NCI-H1105 treated with DMSO at 0.1 percent for 48 hours (cell line): ENCODE results near the gene SNUPN.

ENCODE experiments used
- DNase-seq: peaks from one replicate; lab custom pipeline; 2025; lab: John Stamatoyannopoulos, UW

SNUPN gene

DNA sequence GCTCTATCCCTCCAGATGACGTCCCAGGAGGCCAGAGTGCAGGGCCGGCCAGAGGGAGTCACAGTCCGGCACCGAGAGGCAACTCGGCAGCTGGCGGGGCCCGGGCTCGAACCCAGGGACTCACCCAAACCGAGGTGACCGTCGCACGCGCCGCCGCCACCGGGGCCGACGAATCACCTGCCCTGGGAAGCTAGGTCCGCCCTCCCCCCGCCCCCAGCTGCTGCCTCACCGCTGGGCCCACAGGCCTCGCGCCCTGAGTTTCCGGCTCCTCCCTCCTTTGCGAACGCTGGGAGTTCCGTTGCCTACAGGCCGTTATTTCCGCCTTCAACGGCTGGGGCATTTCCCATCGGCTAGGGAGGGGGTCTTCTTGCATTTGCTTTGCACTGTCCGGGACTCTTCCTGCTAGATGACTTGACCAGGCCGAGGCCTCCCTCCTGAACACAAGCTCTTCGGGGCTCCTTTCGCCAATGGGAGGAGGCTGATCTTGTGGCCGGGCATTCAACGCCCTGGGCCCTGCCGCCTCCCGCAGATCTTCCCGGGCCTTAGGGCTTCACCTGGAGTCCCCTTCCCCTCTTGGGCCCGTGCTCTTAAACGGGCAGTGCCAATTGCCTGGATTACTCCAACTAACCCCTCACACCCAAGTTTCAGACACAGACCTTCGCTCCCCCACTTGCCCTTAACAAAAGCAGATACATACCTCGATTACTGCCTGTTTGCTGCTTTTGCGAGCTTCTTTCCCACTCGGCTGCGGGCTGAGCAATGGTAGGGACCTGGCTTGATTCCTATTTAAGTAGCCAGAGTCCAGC is at the start of gene SNUPN:
Gene SNUPN, minus strand, starts transcription at position 184 of the 806 bp plus-strand sequence. CDS start 4,674 bp downstream, outside the sequence.
- peak; percentile 77 for DNase-seq

DNA sequence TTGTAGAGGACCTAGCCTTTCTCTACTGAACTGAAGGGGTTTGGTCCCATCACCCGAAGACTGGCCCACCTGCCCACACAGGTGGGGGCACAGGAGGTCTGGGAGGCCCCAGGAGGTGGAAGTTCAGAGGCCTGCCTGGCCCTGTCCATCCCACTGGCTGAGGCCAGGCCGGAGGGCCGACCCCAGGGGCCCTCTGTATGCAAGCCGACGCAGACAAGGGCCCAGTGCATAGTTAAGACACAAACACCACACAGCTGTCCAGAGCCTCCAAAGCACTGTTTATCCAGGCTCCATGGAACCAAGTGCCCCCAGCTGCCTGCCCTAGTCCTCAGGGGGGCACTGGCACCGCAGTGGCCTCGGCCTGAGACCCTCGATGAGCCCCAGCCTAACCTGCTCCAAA is 48.8 kb upstream of the SNUPN start:
- DNase-seq = no peak

DNA sequence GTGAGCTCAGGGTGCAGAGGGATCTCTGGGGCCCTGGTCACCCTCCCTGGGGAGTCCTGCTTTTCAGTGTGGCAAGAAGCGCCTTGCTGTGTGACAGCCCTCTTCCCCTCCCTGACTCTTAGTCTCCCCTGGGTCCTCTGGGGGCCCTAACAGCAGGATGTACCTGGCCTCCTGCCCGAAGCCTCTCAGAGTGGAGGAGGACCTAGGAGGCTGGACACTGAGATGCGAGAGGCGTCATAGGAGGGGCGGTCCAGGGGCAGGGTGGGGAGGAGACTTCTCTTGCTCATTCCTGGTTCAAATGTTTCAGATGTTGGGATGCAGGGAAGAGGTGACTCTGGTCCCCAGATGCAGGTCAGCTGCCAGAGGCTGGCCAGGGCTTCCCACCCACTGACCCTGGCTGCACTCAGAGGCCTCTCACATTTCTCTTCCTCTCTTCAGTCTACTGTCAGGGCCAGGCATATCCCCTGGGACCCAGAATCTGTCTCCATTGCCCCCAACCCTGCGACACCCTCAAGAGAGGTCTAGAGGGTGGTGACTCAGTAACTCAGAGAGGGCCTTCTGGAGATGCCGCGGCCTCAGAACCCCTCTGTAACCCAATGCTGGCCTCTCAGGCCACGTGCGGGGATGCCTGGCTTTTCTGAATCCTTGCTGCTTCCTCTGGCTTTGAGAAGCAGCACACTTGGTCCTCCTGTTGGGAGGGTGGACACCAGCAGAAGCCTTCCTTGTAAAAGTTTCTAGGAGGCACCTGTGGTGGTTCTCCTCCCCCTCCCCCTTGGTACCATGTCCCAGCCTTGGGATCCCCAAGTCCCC is 48.1 kb upstream of the SNUPN start:
- no peak for DNase-seq

DNA sequence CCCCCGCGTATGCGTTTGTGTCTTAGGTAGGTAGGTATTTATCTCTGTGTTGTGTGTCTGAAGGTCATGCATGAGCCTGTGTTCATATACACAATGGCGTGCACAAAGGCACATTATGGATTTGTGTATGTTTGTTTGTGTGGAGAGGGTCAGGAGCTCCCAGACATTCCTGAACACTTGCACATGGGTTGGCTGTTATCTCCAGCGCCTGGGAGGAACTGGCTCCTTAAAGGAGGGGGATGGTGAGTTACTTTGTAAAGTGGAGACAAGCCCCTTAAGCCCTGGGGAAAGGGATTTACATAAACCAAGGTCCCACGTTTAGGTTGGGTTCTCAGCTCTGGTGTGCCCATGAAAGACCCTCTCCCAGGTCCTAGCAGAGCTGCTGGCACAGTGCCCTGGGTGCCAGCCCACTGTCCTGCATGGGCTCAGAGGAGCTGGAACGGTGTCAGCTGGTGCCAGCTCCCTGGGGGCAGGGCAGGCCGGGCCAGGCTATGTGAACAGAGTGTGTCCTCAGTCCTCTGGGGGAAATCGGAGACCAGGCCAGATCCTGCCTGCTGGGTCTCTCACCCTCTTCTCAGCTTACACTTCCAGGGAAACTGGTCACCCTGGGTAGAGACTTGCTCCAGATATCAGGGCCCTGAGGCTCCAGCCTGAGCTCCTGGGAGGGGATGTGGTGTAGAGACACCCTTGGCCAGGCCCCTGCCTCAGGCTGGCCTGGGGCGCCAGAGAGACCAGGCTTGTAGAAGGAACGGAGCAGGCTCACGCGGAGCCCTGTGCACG is 47.3 kb upstream of the SNUPN start:
- no peak for DNase-seq

DNA sequence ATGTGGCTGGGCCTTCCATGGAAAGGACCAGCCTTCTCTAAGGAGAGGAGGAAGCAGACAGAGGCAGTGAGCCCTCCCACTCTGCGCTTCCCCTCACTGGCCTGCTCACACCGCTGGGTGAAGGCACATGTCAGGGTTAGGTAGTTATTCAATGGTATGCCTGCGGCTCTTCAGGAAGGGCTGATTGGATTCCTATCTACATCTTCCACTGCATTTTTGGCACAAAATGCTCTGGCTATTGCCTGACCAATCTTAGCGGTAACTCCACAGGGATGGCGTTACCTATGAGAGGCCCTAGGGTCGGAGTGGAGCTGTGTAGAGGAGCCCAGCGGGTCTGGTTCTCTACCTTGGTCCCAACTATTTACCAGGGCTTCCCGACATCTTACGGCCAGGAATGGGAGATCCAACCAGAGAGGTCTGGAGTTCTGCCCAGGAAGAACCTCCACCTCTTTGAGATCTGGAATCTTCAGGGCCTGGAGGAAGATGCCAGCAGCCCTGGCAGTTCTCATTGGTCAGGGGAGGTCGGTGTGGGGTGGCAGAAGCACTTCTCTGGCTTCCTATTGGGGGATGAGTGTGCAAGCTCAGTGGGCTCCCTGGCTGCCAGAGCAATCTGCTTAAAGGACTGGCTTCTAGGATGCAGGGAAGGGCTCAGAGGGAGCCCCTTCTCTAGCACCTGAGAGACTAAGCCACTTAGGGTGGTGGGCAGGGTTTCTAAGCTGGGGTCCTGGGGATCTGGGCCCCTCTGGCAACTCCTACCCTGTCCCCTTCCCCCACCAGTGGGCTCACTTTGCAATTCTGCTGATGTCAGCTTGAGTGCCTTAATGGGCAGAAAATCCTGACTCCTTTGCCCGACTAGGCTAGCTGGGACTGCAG is 46.4 kb upstream of the SNUPN start:
- DNase-seq = no peak

DNA sequence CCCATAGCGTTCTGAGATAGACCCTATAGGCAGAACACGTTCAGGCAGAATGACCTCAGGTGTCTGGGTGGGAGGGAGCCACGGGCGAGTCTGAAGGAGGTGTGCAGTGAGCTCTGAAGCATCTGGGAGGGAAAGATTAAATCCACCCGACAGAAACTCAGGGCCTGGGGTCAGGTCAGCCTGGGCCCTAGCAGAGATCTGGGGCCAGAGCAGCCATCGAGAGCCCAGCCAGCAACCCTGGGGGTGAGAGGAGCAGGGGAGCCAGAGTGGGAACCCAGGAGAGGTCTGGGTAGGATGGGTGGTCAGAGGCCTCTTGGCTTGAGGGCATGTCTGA is 44.3 kb upstream of the SNUPN start:
- no peak for DNase-seq

DNA sequence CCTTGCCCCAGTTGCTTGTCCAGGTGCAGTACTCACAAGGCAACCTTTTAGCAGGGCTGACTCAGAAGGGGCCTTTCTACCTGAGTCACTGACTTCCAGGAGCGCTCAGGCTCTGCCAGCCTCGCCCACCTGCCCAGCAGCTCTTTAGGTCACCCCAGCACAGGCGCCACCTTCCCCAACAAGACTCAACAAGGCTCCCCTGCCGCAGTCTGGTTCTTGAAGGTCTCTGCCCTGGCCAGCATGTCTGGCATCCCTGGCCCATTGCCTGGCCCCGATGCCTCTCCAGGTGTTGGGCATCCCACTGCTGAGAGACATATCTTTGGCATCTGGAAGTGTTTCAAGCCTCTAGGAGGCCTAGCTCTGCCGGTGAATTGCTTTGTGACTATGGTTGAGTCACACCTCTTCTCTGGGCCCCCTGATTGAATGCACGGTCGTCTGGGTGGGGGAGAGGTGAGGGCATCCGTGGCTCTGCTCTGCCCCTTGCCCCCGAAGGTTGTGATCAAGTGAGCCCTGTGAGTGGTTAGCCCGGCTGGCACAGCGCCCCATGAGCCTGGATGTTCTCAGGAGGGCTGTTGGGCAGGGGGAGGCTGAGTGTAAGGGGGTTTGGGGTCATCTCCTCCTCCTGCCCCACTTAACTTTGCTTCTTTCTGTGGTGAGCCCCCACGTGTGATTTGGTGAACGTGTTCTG is 43.8 kb upstream of the SNUPN start:
- no peak for DNase-seq

DNA sequence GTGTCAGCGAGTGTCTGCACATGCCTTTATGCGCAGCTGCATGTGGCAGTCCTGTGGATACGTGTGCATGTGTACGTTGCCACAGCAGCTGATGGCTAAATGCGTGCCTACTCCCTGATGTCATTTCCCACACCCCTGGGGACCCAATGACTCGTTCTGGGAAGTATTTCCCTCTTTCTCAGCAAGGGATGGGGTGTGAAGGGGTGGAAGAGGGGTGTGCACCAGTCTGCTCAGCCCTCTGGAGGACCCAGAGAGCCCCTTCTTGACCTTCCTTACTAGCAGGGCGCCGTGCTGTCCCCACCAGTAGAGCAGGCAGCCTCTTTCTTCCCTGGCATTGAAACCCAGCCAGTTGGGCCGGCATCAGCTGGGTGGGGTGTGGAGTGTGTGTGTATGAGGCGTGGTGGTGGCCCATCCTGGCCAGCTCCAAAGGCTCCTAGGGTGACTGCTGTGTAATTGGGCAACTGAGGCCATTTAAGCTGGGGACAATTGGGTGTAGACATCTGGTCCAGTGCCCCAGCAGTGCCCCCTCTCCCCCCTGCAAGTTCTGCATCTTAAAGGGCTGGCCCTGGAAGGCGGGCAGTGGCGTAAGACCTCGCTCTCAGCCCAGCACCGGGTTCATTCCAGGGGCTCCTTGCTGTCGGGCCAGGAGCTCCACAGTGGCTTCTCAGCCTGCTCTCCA is 41.4 kb upstream of the SNUPN start:
- no peak for DNase-seq

DNA sequence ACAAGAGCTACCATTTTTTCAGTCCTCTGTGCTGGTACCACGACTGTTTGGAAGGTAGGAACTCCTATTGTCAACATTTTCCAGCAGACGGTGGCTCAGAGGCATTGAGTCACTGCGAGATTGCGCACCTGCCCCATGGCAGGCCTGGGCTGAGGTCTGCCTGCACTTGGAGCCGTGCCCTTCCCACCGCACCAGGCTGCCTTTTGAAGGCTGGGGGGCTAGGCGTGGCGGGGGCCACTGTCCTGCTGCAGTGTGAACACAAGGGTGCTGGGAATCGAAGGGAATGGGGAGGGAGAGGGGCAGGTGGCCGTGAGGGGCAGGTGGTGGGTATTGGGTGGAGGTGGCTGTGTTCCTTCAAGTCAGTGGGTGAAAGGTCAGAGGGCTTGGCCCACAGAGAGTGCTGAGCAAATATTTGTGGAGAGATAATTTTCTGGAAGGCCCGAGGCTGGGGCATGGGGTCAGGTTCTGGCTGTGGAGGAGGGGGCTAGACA is 38.5 kb upstream of the SNUPN start:
- DNase-seq = peak; percentile 4

DNA sequence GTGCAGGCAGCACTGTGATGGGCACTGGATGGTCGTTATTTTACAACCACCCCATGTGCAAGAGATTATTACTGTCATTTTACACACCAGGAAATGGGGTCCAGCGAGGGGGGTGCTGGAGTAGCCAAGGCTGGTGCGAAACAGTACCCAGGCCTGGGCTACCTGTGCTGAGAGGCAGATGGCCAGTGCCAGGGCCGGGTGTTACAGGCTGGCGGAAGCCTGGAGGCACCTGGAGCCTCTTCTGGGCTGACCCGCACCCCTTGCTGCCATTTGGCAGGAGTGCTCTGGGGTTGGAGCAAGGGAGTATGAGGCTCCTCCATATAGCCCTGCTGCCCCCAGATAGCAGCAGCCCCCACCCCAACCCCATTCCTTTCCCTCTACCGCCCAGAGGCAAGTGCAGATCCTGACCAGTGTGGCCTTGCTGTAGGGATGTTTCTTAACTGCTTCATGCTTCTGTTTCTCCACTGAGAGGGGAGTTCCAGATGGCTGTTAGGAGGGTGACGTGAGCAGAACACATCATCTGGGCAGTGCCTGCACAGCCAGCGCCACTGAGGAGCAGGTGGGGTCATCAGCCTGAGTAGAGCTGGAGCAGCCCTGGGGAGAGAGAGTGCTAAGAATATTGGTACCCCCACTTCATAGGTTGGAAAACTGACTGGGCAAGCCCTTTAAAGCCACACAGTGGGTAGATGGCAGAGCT is 37.4 kb upstream of the SNUPN start:
- DNase-seq = no peak

DNA sequence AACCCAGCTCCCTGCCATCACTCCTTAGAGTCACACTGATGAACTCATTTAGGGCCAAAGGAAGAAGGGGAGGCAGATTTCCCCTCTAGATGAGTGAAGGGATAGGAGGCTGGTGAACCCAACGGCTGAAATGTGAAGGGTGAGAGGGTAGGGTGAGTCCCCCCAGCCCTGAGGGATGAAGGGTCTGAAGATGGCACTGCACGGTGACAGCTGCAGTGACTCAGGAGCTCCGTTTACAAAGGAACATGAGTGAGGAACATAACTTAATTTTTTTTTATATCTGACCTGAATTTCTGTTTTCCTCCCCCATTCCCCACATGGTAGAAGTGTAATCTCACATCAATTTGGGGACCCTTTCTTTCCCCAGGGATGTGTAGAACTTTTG is 36.2 kb upstream of the SNUPN start:
- no peak for DNase-seq

DNA sequence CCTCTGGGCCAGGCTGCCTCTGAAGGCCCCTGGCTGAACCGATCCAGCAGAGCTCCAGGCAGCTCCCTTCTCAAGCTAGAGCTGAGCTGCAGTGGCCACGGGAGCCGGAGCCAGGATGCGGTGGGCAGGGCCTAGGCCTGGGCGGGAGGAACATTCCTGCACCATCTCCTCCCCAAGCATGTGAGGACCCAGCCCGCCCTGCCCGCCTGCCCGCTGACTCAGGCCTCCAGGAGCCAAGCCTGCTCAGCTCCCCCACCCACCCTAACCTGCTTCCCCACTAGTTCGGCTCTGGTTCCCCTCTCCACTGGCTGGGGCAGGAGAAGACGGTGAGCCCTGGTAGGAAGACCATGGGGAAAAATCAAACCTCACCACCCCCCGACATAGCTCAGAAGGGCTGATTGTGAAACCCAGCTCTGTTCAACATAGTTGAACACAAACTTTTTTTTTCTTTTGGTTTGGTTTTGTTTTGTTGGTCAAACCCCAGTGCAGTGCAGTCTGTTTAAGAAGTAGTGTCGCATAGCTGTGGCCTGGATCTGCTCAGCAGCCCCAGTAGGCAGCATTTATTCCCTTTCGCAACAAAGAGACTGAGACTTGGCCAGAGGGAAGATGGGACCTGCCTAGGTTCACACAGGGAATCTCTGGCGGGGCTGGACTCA is 35.7 kb upstream of the SNUPN start:
- no peak for DNase-seq

DNA sequence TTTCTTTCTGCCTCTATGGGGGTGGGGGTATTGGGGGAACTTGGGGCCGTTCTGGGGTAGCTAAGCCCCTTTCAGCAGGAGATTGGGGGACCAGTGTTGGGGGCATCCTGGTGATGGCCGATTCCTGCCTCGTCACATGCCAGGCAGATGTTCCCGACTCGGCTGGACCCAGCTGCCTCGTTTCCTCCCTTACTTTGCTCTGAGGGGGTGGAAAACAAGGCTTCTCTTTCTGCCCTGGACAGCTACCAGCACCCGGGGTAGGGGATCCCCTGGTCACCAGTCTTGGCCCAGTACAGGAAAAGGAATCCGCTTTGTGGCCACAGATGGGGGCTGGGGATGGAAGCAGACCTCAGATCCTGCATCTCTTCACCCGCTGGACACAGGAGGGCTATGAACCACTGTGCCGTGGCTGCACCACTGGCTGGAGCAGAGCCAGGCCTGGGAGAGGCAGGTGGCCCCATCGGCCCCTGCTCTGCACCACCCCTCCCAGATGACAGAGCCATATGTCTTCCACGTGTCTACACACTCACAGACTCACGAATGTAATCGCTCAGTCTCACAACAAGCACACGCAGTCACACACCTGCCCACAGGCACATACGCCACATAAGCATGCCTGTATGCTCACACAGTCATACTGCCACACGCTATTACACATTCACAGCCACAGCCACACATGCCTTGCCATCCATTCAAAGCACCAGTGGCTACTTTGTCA is 34.6 kb upstream of the SNUPN start:
- no peak for DNase-seq

DNA sequence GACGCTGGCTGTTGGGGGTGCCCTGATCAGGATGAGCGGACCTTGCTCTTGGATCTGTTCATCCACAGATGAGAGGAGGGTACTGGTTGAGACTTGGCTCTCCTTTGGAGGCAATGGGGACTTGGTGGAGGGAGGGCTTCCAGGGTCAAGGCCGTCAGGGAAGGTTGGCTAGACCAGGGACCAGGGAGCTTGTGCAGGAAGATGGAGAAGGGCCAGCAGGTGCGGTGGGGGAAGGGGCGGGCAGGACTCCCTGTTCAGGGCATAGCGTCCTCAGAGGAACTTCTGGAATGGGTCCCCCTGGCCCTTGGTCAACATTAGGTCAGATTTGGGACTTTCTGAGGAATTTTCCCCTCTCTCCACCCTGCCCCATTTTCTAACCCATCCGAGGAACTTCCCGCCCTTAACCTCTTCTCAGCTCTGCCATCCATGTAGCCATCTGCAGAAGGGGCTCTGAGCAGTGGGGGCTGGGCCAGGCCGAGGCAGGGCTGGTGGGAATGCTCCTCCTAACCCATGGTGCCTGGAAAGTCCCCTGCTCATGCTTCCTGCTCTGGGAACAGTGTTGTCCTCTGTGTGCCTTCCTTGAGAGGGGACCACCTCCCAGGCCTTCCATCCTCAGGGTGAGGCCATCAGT is 33.7 kb upstream of the SNUPN start:
- DNase-seq = no peak

DNA sequence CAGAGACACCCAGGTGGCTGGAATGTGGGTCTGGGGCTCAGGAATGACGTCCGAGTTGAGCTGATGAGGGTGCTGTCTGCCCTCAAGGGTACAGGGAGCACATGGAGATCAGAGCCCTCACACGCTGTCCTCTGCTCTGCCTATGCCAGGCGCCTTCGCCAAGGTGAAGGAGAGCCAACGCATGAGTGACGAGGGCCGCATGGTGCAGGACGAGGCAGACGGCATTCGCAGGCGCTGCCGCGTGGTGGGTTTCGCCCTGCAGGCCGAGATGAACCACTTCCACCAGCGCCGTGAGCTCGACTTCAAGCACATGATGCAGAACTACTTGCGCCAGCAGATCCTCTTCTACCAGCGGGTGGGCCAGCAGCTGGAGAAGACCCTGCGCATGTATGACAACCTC is 31.3 kb upstream of the SNUPN start:
- DNase-seq = no peak

DNA sequence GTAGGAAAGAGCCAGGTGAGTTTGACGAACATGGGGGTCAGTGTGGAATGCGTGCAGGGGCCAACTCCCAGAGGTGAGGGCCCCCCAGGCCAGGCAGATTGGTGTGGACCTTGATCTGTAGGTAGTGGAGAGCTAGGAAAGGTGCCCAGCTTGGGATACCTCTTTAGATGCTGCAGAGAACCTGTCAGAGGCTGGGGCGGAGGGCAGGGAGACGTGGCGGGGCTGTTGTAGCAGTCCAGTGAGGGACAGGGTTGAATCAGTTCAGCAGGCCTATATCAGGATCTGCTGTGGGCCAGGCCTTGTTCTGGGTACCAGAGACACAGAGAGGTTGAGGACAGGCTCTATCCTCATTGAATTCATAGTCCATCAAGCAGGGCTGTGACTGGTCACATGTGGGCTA is 30.8 kb upstream of the SNUPN start:
- no peak for DNase-seq

DNA sequence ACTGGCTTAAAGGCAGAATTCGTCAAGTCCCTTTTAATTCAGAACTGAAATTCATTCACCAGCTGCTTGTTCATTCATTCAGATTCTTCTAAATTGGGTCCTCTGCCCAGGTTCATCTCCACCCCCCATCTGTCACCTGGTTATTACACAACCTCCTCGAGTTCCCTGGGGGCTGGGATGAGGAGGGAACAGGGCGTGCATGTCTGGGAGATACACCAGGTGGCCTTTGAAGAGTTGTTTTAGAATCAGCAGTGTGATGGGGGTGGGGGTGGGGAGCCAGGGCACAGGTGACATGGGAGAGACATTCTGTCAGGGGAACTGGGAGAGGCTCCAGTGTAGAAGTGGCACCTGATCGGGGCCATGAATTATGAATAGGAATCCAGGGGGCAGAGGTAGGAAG is 30.4 kb upstream of the SNUPN start:
- DNase-seq = peak; percentile 64
